ENCODE results near the gene PACSIN3.
A peak's percentile ranks its signal among the peaks of the same experiment; 100 is the strongest.
"Not testable (repeated sequence)": the region's sequence is repeated elsewhere in the genome, so short reads cannot be mapped to it uniquely, and the experiment has no call there.

PACSIN3 gene

GRCh38 chr11:47192111-47192510, 5.9 kb upstream of the PACSIN3 start:
- DNase-seq (ENCODE audit: low spot score): no peak

GRCh38 chr11:47191137-47191536, 4.9 kb upstream of the PACSIN3 start:
- not testable (repeated sequence) for DNase-seq (ENCODE audit: low spot score)

GRCh38 chr11:47189100-47189834, 3.0 kb upstream of the PACSIN3 start:
- no peak for DNase-seq (ENCODE audit: low spot score)

- DNase-seq (ENCODE audit: low spot score): no peak
Measured at GRCh38 chr11:47188259-47188658, 2.0 kb upstream of the PACSIN3 start.

- DNase-seq (ENCODE audit: low spot score): no peak
Measured at GRCh38 chr11:47187723-47188122, 1.5 kb upstream of the PACSIN3 start.

- DNase-seq (ENCODE audit: low spot score): peak; percentile 74
Measured at GRCh38 chr11:47186700-47187695, 764 bp upstream of the PACSIN3 start.

- no peak for DNase-seq (ENCODE audit: low spot score)
Measured at GRCh38 chr11:47185305-47186075, 744 bp downstream of the PACSIN3 start.

GRCh38 chr11:47184711-47185304, 1.4 kb downstream of the PACSIN3 start:
- no peak for DNase-seq (ENCODE audit: low spot score)

GRCh38 chr11:47183969-47184368, 2.3 kb downstream of the PACSIN3 start:
- DNase-seq (ENCODE audit: low spot score): no peak

- no peak for DNase-seq (ENCODE audit: low spot score)
Measured at GRCh38 chr11:47183031-47183856, 3.0 kb downstream of the PACSIN3 start.

GRCh38 chr11:47182380-47182779, 3.9 kb downstream of the PACSIN3 start:
- no peak for DNase-seq (ENCODE audit: low spot score)

GRCh38 chr11:47181271-47181670, 5.0 kb downstream of the PACSIN3 start:
- no peak for DNase-seq (ENCODE audit: low spot score)

GRCh38 chr11:47180006-47180787, 6.0 kb downstream of the PACSIN3 start:
- no peak for DNase-seq (ENCODE audit: low spot score)

- DNase-seq (ENCODE audit: low spot score): peak; percentile 85
Measured at GRCh38 chr11:47179655-47179991, 6.6 kb downstream of the PACSIN3 start.

GRCh38 chr11:47178737-47179654, 7.2 kb downstream of the PACSIN3 start:
- no peak for DNase-seq (ENCODE audit: low spot score)

GRCh38 chr11:47178316-47178715, 7.9 kb downstream of the PACSIN3 start:
- no peak for DNase-seq (ENCODE audit: low spot score)

- DNase-seq (ENCODE audit: low spot score): no peak
Measured at GRCh38 chr11:47177846-47178245, 8.4 kb downstream of the PACSIN3 start.

- DNase-seq (ENCODE audit: low spot score): peak; percentile 96
Measured at GRCh38 chr11:47177229-47177845, 8.9 kb downstream of the PACSIN3 start.

All from NAMALWA (cell line).